GM21423 (cell line): ENCODE data around the gene BST1.

ENCODE experiments used
- ATAC-seq: cut with Tn5 transposase; IDR thresholded peaks from one replicate; pipeline ENCODE4 v1.9.1; 2021; ENCODE audit warnings: mild to moderate bottlenecking, moderate library complexity; ENCODE audit not compliant: unreplicated experiment

BST1 gene

GRCh38 chr4:15702941-15703403 lies at the start of gene BST1:
Gene BST1, plus strand, starts transcription at chr4:15703065. Its CDS starts 80 bp downstream, at chr4:15703145.
- peak; percentile 68 for ATAC-seq

- ATAC-seq = no peak
Measured at GRCh38 chr4:15653420-15653819, 49.4 kb upstream of the BST1 start.

DNA sequence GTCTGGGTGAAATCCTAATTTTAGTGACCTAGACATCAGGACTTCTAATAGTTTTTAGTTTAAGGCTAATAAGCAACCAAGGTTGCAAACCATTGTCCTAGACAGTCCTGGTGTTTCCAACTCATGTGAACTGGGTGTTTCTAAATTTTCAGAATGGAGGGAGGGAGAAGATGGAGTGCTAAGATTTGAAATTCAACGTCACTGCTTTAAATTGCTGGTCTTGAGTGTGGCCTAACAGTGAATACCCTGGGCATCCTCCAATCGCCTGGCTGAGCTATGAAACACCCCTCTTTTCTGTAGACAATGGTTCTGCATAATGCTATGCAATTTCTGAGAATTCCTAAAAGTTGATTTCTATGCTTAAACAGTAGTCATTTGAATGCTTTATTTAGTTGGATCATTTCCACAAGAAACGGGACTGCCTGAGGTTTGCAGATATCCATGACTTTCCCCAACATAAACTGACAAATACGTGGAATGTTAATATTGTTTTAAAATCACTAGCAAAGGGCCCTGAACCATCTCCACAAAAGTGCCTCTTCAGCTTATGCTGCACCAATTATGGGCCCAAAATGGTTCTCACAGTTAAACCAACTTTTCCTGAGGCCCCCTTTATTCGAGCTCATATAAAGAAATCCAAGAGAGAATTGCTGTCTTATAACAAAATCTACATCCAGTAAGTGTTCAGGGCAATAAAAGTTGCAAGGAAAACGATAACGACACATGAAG lies 48.8 kb upstream of the BST1 start:
- peak; percentile 25 for ATAC-seq

DNA sequence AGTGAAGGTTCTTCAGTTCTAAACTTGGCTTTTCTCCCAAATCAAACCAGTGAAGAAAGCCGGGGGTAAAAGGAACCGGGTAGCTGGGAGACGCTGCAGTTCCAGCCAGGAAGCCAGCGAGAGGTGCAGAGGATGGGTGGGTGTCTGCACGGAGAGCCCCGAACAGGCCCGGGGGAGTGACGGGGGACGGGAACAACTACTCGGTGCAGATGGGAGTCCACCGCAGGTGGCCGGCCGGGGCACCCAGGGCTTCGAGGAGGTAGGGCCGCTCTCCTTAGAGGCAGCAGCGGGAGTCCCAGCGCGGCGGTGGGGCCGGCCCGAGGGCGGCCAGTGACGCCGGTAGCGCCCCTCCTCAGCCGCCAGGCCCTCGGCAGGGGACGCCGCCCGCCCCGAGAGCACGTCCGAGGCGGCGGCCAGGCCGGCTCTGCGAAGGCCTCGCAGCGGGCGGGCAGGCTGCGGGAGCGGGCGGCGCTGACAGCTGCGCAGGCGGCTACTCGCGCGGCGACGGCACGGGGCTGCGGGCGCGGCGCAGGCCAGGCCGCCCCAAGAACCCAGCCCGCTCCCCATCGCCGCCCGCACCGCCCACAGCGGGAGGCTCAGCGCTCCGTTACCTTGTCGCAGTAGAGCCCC lies 48.2 kb upstream of the BST1 start:
- ATAC-seq = peak; percentile 43

GRCh38 chr4:15655223-15656037 lies 47.4 kb upstream of the BST1 start, which contains the start of gene FBXL5:
Gene FBXL5, minus strand, starts transcription at chr4:15655357. Its CDS starts 70 bp downstream, at chr4:15655287.
- ATAC-seq = peak; percentile 69

- ATAC-seq = no peak
Measured at GRCh38 chr4:15656038-15656470, 46.8 kb upstream of the BST1 start.

GRCh38 chr4:15657366-15657765 lies 45.5 kb upstream of the BST1 start:
- ATAC-seq = no peak

DNA sequence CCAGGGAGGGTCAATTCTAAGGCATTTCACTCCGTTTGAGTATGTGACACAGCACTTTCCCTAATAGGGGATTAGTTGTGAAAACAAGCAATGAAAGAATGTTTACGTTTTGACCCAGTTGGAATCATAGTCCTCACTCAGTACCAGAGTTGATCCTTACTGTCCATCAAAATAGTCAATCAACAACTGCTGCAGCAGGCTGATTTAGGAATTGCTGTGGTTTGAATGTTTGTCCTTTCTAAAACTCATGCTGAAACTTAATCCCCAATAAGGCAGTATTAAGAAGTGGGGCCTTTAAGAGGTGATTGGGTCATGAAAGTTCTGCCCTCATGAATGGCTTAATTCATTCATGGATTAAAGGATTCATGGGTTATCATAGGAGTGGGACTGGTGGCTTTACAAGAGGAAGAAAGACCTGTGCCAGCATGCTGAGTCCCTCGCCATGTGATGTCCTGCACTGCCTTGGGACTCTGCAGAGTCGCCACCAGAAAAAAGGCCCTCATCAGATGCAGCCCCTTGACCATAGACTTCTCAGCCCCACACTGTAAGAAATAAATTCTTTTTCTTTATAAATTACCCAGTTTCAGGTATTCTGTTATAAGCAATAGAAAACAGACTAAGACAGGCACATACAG lies 44.6 kb upstream of the BST1 start:
- ATAC-seq = no peak

DNA sequence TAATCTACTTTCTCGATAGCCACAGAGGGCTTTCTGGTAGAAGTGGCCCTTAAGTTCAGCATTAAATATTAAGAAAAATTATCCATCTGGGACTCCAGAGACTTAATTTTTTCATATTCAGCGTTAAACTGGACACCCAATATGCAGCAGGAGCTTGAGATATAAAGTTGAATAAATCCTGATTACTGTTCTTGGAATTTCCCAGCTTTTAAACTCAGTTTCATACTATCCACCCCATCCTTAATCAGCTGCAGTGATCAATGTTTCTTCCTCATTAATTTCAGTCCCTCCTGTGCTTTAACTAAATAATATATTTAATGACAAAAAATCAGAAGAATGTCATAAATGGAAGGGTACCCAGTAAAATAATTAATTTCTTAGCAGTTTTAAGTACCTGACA lies 44.1 kb upstream of the BST1 start:
- no peak for ATAC-seq

GRCh38 chr4:15659768-15660570 lies 42.9 kb upstream of the BST1 start:
- no peak for ATAC-seq

- ATAC-seq = no peak
Measured at GRCh38 chr4:15665753-15666365, 37.0 kb upstream of the BST1 start.

DNA sequence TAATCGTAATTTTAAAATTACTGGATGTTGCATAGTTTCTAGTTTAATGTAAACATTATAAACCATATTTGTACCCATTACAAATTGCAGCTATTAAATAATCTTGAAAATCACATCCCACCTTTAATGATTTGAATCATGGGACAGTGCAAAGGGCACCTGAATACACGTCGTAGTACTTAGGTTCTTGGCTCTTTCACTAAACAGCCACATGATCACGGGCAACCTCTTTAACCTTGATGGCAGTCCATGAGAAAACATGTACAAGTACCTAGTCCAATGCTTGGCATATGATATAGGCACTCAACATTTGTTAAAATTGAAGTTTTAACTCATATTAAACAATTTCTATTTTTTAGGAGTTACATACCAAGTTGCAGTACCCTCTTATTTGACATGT lies 35.9 kb upstream of the BST1 start:
- ATAC-seq = no peak

- ATAC-seq = no peak
Measured at GRCh38 chr4:15668566-15669435, 34.1 kb upstream of the BST1 start.

- no peak for ATAC-seq
Measured at GRCh38 chr4:15670576-15670975, 32.3 kb upstream of the BST1 start.

DNA sequence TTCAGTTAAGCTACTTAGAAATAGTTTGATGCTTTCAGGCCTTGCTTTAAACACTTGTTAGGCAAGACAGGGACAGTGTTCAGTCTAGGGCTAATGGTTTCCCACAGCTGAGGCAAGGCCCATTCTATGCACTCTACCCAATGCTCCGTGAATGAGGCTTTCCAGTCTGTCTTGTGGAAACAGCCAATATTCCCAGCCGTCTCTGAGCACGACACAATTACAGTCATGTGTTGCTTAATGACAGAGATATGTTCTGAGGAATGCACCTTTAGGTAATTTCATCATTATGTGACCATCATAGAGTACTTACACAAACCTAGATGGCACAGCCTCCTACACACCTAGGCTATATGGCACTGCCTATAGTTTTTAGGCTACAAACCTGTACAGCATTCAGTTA lies 30.8 kb upstream of the BST1 start:
- ATAC-seq = no peak

DNA sequence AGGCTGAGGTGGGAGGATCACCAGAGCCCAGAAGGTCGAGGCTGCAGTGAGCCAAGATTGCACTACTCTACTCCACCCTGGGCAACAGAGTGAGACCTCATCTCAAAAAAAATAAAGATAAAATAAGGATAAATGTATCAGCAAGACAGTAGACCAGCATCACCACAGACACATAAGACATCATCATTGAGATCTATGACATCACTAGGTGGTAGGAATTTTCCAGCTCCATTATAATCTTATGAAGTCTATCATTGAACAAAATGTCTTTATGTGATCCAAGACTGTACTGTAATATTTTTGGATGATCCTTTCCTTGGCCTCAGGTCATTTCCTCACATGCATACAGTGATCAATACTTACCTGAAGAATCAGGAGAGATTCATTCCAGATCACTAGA lies 29.5 kb upstream of the BST1 start:
- no peak for ATAC-seq

- ATAC-seq = no peak
Measured at GRCh38 chr4:15674046-15674445, 28.8 kb upstream of the BST1 start.

DNA sequence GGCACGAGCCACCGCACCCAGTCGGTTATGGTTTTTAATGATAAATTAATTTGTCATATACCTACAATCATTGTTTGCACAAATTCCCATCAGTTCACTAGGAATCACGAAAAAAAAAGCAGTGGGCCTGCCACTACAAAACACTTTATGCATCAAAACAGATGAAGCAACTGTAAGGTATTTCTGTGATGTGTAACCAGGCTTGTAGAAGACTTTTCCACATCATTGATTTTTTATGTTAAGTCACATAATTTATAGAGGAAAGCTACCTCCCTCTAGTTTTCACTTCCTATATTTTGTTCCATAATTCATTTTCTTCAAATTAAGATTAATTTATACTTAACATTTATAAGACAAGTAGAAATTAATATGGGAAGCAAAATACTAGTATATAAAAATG lies 27.9 kb upstream of the BST1 start:
- ATAC-seq = no peak

DNA sequence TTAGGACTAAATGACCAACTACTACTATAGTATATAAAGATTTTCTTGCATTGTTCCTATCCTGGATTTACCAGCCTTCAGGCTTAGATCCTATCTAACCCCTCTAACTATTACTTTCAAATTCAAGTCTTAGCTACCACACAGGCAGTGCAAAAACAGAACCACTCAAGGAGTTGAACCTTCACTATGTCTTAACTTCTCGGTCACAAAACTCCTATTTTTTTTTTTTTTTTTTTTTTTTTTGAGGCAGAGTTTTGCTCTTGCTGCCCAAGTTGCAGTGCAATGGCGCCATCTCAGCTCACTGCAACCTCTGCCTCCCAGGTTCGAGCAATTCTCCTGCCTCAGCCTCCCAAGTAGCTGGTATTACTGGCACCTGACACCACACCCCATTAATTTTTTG lies 27.5 kb upstream of the BST1 start:
- ATAC-seq = peak; percentile 34
